Head of caudate nucleus (tissue), 42 donors: ENCODE measurements around the gene TMEM185A.
"Not testable (repeated sequence)": the region's sequence is repeated elsewhere in the genome, so short reads cannot be mapped to it uniquely, and the experiment has no call there.

Experiments used
- DNase-seq, 42 donors: peaks; one replicate each; pipeline versions ENCODE4 v3.0.0 to v3.0.0-alpha.2; 2020 to 2021; ENCODE audit warnings: mixed read lengths in 7 of 42
- intact Hi-C: fragments of 100-400 bp; cut with DNase I; formaldehyde crosslinking; loops from one replicate; pipeline ENCODE4 v1.15.0; 2022

The TMEM185A gene

DNA sequence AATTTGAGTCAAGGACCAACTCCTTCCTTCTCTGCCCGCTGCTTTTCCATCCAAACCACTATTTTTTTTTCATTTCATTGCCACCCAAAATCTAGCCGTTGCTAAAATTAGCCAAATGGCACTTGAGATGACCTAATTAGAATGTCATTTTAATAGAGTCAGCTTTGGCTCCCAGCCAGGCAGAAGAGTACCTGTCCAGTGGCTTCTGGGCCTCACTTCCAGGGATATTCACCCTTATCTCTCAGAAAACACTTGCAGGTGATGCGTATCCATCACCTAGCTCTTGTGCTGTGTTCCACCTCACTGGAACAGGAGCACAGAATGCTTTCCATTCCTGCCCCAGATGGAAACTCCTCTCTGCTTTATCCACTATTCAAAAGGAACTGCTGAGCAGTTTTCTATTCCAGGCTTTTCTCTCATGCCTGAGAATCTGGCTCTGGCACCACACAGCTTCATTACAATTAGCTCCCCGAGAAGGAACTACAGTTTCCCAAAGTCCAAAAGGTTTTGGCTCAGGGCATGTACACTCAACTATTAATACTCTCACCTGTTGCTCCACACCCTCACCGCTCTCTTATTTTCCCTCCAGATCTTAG is 62.8 kb downstream of the TMEM185A start:
- DNase-seq = no peak
- intact Hi-C loops = no loop called here

DNA sequence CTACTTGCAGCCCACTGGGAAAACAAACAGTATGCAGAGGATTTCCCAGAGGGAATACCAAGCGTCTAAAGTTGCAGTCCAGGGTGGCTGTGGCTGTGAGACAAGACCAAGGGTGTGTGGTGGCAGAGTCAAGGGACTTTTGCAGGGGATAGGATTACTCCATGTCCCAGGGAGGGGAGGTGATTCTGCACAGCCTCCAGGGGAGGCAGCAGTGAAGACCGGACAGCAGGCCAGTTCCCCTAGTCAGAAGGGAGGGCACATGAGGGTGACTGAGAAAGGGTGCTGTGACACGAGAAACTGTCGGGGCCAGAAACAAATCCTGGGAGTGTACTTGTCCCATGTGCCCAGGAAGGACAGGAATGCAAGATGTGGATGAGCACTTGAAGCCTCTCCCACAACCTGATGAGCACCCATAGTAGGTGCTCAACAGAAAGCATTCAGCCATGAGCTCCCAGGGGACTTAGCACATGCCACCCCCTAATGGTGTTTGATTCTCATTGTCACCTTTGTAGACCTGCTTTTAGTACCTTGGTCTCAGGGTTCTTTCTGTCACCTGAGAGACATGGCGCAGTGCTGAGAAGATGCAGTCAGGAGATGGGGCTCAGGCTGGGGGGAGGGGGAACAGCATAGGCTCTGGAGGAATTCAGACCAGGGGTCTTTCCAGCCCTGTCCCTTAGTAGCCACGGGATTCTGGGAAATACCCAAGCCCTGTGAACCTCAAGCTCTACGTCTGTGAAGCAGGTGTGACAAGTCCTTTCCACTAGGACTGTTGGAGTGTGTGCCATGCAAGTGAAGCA is 63.8 kb downstream of the TMEM185A start:
- no peak for DNase-seq
- intact Hi-C loops = no loop called here

DNA sequence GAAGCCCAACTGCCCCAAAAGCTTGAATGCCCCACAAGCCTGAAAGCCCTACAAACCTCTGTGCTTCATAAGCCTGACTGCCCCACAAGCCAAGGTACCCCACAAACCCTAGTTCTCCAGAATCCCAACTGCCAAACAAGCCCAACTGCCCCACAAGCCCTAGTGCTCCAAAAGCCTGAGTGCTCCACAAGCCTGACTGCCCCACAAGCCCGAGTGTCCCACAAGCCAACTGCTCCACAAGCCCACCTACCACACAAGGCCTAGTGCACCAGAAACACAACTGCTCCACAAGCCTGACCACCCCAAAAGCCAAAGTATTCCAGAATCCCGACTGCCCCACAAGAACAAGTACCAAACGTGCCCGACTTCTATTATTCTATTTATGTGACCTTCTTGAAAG is 68.2 kb downstream of the TMEM185A start:
- intact Hi-C loops = no loop called here
- no peak for DNase-seq

GRCh38 chrX:149555251-149555650 is 76.3 kb downstream of the TMEM185A start:
- intact Hi-C loops, DNase-seq: not testable (repeated sequence)

DNA sequence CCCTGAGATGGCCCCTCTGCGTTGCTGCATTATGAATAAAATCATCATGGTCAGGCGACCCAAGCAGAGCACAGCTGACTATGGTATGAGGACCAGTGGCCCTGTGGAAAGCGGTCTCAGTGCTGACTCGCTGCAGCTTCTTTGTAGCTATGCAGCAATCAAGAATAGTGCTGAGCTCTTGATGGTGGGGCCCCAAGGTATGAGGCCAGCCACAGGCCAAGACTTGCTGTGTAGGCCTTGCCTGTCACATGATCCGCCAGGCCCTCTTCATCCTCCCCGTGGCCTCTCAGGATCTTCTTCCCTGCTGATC is 79.7 kb downstream of the TMEM185A start:
- DNase-seq, intact Hi-C loops: not testable (repeated sequence)

- intact Hi-C loops, DNase-seq: not testable (repeated sequence)
Observed at GRCh38 chrX:149551245-149551938, 80.2 kb downstream of the TMEM185A start.

- intact Hi-C loops, DNase-seq: not testable (repeated sequence)
Observed at GRCh38 chrX:149550454-149550853, 81.1 kb downstream of the TMEM185A start.

DNA sequence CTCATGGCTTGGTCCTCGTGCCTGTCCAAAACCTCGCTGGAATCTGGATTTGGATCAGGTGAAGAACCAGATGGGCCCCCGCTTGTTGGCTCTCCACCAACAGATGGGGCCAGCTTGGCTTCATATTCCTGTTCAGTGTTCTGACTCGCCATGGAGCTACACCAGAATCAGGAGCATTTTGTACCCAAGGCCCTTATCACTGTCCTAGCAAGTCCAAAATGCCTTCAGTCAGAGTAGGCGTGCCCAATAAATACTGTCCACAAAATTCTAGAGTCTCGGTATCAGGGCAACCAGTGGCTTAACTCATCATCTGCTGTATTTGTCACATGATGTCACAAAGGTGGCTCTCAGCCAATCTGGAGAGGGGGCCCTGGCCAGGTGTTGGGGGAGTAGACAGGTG is 81.9 kb downstream of the TMEM185A start, which contains the start of gene HSFX3:
Gene HSFX3, minus strand, starts transcription at position 224 of the 400 bp plus-strand sequence. Its CDS starts 72 bp downstream, at position 152.
- DNase-seq, intact Hi-C loops: not testable (repeated sequence)

DNA sequence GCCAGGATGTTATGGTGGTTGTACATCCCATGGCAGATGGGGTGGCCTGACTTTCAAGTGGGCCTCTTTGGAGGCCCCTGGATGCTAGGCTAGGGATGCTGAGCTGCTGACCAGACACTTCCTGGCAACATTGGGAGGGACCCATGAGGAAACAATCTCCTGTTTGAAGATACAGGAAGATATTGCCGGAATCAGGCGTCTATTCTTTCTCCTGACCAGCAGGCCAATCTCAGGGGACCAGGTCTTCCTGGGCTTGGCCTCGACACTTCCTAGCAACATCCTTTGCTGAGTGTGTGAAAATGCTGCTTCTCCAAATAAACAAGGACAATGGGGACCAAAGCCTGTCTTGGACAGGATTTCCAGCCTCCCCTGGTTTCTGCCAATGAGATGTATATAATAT is 83.8 kb downstream of the TMEM185A start:
- DNase-seq, intact Hi-C loops: not testable (repeated sequence)

DNA sequence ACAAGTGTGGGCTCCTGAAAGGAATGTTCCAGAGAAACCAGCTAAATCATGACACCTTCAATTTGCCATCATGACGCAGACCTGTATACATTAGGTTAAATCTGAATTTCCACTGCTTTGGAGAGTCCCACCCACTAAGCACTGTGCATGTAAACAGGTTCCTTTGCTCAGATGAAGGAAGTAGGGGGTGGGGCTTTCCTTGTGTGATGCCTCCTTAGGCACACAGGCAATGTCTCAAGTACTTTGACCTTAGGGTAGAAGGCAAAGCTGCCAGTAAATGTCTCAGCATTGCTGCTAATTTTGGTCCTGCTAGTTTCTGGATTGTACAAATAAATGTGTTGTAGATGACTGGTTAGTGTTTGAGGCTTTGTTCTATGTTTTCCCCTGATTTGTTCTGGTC is 84.6 kb downstream of the TMEM185A start:
- DNase-seq, intact Hi-C loops: not testable (repeated sequence)
